SH-SY5Y (cell line): ENCODE measurements around the gene ARHGAP26.

Experiments used
- GATA2 ChIP-seq: IDR thresholded peaks from 2 replicates; pipeline ENCODE4 v1.6.1; 2011; ENCODE audit warnings: mild to moderate bottlenecking, low read depth, low read length
- GATA3 ChIP-seq: IDR thresholded peaks from 2 replicates; pipeline ENCODE4 v1.6.1; 2011; ENCODE audit warnings: low read depth, mild to moderate bottlenecking, low read length, moderate library complexity

ARHGAP26 gene

DNA sequence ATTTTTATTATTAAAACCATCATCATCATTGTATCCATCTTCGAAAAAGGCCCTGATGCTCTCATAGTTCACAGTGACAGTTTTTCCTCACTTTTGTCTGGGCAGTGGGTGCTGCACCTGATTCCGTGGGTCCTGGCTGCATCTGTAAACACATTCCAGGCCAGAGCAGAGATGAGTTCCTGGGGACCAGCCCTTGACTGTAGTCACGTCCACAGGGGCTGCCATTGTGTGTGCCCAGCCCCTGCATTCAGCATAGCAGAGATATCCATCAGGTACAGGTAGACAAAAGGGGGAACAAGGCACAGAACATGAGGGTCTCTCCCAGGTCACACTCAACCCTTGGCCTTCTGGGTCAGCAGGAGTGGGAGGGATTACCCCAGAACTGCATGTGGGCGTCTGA is 444.3 kb downstream of the ARHGAP26 start:
- no peak for TF ChIP-seq GATA2
- TF ChIP-seq GATA3: no peak

DNA sequence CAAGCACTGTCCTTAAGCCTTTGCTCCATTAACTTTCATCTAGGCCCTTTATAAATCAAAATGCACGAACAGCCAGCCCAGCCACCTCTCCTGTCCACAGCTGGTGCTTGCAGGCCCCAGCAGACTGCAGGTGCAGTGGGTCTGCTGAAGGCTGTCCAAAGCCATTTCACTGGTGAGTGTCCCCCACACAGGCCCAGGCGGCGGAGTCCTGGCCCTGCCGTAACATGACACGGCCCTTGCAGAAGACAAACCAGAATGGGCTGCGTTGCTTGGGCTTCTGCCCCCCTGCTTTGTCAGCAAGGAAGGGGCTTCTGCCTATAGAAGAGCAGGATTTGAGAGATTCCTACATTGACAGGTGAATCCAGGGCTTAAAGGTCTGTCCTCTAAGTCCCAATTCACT is 444.7 kb downstream of the ARHGAP26 start:
- TF ChIP-seq GATA2: no peak
- no peak for TF ChIP-seq GATA3

DNA sequence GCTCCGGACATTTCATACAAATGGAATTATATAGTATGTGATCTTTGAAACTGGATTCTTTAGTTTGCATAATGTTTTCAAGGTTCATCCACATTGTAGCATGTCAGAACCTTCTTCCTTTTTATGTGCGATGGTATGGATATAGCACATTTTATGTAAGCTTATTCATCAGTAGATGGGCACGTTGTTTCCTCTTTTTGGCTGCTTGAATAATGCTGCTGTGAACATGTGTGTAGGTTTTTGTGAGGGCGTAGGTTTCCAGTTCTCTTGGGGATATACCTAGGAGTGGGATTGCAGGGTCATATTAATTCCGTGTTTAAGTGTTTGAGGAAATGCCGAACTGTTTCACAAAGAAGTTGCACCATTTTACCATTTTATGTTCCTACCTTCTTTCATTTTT is 445.5 kb downstream of the ARHGAP26 start:
- TF ChIP-seq GATA3 (no peak), GATA2 (no peak)

DNA sequence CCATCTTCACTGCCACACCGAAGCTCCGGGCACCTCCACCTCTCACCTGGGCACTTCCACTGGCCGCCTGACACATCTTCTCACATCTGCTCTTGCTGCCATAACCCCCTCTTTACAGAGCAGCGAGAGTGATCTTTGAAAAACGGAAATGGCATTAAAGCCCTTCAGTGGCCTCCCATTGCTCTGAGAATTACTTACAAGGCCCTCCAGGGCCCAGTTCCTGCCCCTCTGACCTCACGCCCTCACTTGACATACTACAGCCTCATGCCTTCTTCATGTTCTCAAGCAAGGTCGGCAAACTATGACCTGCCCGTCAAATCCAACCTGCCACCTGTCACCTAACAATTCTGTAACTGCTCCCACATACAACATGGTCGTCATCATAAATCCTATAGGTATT is 446.0 kb downstream of the ARHGAP26 start:
- TF ChIP-seq GATA3 (no peak), GATA2 (no peak)

DNA sequence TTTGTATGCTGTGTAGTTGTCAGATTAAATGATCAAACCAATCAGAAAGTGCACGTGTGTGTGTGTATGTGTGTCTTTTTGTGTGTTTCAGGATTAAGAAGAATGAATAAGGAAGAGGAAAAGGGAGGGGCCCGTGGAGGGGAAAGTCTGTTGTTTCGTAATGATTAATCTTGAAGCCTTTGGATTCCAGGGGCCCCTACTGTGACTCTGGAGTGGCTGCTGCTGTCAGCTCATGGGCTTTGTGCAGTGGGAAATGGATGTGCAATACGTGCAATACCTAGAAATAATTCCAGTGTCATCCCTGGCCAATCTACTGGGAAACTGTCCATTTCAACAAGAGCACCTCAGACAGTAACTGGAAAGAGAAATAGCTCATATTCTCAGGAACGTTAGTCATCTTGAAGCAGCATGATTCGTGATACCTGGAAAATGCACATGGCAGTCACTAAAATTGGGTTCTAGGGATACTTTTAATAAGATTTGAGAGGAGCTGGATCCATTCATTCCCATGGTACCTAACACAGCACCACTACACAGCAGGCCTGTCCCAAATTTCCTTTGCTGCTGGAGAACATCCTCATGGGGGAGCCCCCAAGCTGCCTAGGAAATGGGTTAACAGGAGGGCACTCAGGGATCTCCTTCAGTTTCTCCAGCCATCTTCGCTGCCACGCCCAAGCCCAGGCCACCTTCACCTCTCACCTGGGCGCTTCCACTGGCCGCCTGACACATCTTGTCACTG is 447.1 kb downstream of the ARHGAP26 start:
- TF ChIP-seq GATA3 (no peak), GATA2 (no peak)

DNA sequence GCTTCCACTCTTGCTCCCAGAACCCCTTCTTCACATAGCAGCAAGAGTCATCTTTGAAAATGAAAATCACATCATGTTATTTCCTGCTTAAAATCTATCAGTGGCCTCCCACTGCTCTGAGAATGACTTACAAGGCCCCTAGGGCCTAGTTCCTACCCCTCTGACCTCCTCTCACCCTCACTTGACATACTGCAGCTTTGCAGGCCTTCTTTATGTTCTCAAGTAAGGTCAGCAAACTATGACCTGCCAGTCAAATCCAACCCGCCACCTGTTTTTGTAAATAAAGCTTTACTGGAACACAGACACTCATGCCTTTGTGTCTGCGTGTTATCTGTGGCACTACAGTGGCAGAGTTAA is 447.6 kb downstream of the ARHGAP26 start:
- no peak for TF ChIP-seq GATA2
- no peak for TF ChIP-seq GATA3

DNA sequence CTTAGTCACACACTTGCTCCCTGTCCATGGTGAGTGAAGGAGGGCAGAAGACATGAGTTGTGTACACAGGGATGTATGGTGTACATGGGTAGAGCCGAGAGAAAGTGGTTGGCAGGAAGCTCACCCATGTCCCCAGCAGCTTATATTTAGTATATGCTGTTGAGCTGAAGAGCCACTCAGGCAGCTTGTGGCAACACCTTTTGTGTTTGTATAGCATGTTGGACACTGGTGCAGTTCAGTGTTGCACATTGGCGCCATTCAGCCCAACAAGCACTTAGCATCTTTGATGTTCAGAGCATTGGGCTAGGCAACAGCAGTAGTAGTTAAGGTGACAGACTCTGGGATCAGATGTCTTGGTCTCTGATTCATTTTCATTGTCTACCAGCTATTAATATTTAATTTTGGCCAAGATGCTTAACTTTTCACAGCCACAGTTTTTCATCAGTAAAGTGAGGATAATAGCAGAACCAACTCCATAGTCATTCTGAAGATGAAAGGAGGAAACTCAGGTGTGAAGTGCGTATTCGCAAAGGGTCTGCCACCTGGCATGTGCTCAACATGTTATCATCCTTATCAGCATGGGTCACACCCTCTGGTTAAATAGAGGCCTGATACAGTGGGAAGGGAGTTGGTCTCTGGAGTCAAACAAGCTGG is 448.5 kb downstream of the ARHGAP26 start:
- no peak for TF ChIP-seq GATA3
- TF ChIP-seq GATA2: no peak

DNA sequence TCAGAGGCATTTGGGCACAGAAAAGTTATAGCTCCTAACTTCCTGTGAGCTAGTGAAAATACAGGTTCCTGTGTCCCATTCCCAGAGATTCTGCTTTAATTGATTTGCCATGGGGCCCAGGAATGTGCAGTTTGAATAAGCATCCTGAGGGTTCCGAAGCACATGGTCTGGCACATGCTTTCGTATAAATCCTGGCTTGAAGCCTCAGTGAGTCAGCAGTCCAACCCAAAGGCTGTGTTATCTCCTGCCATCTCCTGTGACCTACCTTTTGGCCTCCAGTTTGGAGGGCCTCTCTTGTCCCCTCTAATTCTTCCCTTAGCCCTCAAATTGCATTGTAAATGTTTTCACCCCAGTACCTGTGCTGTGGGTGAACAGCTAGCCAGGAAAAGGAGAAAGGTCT is 449.5 kb downstream of the ARHGAP26 start:
- TF ChIP-seq GATA3: no peak
- no peak for TF ChIP-seq GATA2

DNA sequence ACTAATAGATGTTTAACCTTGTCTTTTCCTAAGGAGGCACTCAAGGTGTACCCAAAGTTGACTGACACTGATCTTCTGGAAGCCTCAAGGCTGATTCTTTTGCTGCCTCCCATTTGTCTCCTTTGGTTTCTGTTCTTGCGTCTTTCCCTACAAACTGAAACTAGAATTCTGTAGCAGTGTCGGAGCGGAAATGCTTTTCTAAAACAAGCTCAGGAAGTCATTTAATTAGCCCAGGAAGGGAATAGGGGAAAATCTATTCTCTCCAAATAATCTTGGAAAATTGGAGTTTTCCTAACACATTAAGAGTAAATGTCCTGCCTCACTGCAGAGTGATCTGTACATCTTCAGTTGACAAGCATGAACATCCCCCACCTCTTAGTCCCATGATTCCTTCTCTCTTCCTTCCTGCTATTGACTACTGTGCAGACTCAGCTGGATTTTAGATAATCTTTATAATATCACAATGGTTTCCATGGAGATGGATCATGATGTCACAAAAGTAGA is 450.6 kb downstream of the ARHGAP26 start:
- no peak for TF ChIP-seq GATA2
- TF ChIP-seq GATA3: no peak

DNA sequence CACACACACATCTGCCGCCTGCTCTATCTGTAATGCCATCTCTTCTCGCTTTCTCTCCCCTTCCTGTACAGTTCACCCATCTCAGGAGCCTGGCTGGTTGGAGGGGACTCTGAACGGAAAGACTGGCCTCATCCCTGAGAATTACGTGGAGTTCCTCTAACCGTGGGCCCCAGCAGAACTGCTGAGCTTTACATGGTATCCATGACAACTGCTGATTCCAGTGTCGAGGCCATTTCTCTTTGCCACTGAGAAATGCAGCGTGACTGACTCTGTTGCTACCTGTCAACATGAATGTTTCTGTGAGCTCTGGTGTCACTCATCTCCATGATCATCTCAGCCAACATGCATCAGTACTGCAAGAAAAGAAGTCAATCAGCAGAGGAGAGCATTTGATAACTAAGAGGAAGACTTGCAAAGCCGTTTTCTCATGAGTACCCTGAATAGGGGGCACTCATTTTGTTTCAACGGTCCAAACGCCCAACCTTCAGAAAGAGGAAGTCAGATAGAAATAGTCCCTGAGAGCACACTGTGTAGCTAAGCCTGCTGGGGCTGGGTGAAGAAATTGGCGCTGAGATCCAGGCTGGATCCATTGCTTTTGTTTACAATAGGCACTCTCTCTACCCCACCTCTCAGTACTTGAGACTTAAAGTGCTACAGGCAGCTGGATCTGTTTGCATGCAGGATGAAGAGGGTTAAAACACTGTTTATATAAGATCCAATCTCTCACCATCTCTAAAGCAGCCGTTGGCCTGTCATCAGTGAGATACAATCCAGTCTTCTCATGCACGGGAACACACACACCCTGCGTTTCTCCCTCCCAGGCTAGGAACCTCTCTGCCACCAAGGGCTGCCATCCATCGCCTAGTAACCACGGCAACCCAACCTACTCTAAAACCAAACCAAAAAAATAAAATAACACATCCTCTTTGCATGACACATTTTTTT is 452.4 kb downstream of the ARHGAP26 start:
- peak; percentile 77 for TF ChIP-seq GATA3
- TF ChIP-seq GATA2: peak; percentile 97

DNA sequence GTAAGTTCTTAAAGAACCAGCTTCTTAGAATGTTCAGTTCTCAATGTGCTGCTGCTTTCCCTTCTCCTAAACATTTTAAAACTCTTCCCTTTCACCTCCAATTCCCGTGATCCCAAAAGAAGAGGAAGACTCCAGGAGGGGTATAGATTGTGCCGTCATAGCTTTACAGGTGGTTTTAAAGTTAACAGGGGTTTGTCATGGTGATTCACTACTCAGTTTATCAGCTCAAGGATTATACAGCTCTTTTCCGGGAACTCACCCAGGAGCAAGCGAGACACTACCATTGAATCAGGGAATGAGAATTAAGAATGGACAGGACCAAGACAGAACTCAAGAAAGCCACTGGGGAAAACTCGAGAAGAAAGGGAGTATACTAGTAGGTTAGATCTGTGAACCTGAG is 454.5 kb downstream of the ARHGAP26 start:
- TF ChIP-seq GATA2: no peak
- no peak for TF ChIP-seq GATA3

DNA sequence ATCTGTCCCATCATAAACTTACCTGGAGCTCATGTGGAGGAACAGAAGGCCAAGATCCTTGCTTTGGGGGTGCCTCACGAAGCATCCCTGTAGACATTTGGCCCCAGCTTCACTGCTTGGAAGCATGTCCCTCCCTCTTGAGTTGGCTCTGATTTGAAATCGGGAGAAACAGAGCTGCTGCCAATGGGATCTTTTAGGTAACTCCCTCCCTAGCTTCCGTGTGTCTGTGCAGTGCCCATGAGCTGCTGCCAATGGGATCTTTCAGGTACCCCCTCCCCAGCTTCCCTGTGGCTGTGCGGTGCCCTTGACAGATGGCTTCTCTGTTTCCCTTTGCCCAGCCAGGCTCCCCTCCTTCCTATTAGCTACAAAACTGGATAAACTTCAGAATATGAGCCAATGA is 455.3 kb downstream of the ARHGAP26 start:
- TF ChIP-seq GATA2: no peak
- no peak for TF ChIP-seq GATA3

DNA sequence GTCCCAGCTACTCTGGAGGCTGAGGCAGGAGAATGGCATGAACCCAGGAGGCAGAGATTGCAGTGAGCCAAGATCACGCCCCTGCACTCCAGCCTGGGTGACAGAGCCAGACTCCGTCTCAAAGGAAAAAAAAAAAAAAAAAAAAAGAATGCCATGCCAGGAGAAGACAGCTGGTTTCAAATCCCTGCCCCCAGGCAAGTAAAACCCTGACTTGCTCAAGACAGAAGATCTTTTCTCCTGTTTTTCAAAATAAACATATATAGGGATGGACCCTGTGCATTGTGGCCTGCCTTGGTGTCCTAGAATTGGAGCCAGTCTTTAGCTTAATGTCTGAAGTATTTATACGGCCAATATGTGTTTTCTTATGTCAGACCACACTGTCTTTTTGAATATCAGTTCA is 456.2 kb downstream of the ARHGAP26 start:
- no peak for TF ChIP-seq GATA3
- no peak for TF ChIP-seq GATA2

DNA sequence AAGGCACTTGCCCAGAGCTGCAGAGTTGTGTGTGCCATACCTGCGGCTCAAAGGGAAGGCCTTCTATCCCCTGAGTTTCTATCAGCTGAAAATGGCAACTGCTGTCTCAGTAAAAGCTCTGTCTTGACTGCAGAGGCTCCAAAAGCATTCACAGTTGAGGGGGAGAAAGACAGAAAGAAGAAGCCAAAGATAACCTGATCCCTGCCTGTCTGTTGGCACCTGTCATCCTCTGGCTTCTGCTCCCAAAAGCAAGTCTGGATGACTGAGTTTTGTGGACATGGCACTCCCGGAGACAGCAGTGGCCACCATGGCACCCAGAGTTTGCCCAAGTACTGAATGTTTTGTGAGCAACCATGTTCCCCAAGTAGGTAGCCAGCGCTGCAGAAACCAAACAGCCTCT is 456.7 kb downstream of the ARHGAP26 start:
- TF ChIP-seq GATA2 (no peak), GATA3 (no peak)

DNA sequence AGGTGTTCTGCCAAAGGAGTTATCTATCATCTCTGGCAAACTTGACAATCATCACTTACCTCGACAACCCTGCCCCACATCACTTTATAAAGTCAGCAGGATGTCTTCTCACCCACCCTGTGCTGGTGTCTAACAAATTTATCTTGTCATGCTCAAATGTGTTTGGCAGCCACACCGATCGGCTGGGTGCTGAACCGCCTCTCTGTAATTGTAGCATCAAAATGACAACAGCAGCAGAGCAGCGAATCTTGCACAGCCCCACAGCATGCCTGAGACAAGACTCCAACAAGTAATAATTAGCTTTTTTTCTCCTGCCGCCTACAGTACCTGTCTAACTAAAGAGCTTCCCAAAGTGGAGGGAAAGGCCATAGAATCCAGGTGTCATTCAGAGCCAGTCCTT is 457.1 kb downstream of the ARHGAP26 start:
- TF ChIP-seq GATA3 (no peak), GATA2 (no peak)
